K562 treated with DMSO at 1 percent for 12 hours (cell line): ENCODE data around the gene C1orf56. TPM values are rescaled to one million over a fixed set of nuclear protein-coding genes. Genes with fewer than 3 reads are reported as not detected.

Experiments used
- total RNA-seq: library from RNA; unstranded; fragments of 300-600 nt; gene quantifications from 2 replicates; pipeline ENCODE4 v1.2.3, GENCODE V29; 2022; ENCODE audit not compliant: insufficient read depth

The C1orf56 gene, protein sequence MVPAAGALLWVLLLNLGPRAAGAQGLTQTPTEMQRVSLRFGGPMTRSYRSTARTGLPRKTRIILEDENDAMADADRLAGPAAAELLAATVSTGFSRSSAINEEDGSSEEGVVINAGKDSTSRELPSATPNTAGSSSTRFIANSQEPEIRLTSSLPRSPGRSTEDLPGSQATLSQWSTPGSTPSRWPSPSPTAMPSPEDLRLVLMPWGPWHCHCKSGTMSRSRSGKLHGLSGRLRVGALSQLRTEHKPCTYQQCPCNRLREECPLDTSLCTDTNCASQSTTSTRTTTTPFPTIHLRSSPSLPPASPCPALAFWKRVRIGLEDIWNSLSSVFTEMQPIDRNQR
- total RNA-seq: 2.7 and 4.8 TPM in 2 replicates

GRCh38 chr1:151047591-151047924, at the start of gene C1orf56:
TSS of gene C1orf56 (plus strand) at chr1:151047751. CDS start at chr1:151047848, 97 bp downstream.

GRCh38 chr1:151006327-151007052, 41.1 kb upstream of the C1orf56 start, which contains the start of gene MINDY1:
TSS of gene MINDY1 (minus strand) at chr1:151006902. CDS start at chr1:151002617, 4,285 bp downstream.

GRCh38 chr1:151008244-151009205, 39.0 kb upstream of the C1orf56 start, which contains the start of gene PRUNE1:
TSS of gene PRUNE1 (plus strand) at chr1:151008449. CDS start at chr1:151008633, 184 bp downstream.

GRCh38 chr1:151036356-151036755, 11.2 kb upstream of the C1orf56 start, which contains the start of gene BNIPL:
TSS of gene BNIPL (plus strand) at chr1:151036586. CDS start at chr1:151036726, 140 bp downstream.

DNA sequence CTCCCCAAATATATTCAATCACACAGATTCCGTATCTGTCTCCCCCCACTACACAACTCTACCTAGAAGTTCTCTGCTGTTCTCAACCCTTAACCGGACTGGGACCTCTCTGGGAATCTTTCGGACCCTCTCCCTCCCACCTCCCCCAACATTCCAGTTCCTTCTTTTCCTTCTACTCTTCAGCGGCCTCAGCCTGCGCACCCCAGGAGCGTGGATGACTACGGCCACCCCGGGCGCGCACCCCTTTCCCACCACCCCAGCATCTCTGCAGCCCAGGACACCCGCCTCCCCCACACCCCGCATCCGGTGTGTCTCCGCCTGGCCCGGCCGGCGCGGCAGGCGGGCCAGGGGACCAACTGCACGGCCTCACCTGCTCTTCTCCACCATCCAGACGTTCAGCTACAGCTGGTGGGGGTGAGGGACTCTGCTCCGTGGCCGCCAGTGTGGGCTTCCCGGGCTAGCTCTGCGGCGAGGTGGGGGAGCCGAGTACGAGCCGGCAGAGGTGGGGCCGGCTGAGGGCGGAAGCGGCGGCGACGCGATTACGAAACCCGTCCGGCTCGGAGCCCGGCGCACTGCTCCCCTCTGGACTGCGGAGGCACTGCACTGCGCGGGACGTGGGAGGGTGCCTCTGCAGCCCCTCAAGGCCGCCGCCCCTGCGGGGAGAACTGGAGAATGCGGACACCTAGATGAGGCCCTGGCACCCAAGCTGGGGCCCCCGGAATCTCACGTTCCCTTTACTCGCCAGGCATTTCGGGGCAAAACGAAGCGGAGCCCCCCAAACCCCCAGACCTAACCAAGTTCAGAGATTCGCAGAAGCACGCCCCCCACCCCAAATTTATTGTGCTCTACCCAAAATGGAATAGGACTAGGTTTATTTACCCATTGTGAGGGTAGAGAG, 11.8 kb downstream of the C1orf56 start, which contains the start of gene CDC42SE1:
Gene CDC42SE1, minus strand, starts transcription at position 514 of the 898 bp plus-strand sequence. CDS start 3,892 bp downstream, outside the sequence.

DNA sequence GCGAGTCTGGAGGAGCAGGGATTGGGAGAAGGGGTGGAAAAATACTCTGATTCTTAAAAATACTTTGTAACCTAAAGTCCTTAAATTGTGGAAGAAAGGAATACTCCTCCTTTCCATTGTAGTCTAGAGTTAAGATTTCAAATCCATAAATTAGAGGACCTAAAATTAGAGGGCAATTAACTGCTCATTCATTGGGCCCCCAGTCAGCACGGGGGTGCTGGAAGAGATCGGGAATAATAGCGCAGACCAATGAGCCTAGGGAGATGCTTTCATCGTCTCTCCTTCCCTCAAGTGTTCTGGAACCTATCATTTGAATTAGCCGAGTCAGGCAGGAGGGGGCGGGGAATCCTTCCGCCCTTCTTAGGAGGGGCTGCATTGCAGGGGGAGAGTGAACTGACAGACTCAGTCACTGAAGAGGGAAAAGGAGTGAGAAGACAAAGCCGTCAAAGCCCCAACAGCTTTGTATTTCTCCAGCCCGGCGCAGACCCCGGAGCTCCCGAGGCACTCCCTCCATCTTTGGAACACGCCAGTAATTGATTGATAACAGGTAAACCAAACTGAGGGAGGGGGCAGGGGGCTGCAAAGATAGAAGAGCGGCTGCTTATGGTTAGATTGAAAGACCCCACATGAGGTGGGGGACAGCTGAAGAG, 12.6 kb downstream of the C1orf56 start, which contains the start of gene MLLT11:
Gene MLLT11, plus strand, starts transcription at position 391 of the 650 bp plus-strand sequence. CDS start 6,828 bp downstream, outside the sequence.

DNA sequence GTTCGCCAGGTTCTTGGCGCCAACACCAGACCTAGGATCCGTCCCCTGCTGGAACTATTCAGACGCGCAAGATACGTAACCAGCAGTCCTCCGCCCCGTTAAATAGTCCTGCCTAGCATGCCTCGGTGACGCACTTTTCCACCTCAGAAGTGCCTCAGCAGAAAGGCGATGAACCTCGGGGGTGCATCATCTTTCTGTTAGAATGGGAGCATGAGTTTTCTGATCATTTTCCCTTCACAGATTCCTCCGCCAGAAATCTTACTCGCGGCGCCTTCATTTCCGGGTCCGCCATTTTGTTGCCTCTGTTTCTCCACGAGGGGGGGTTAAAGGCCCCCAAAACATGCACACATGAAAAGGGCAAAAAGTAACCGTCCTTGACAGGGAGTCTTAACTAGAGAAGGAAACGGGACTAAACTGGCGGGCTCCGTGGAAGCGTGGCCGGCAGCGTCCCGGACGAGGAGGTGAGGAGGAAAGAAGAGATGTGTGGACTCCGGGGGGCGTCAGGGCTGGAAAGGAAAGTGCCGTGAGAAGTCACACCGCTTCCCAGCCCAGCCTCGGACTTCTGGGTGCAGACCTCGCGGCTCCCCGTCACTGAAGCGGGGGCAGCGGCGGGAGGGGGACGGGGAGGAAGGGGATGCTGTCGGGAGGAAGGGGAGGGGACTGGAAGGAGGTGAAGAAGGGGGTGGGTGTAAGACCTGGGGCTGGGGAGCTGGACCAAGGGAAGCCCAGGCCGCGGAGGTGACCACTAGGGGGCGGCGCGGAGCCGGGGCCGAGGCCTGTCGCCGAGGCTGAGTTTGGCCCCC, 23.1 kb downstream of the C1orf56 start, which contains the start of gene GABPB2:
Gene GABPB2, plus strand, starts transcription at position 288 of the 803 bp plus-strand sequence. CDS start 17,429 bp downstream, outside the sequence.

Other genes with a start within 250 kb of the C1orf56 start
- gene CTSK, start 239.5 kb upstream of the C1orf56 start, total RNA-seq: 4.5 and 11.5 TPM in 2 replicates
- 8.4 and 35.1 TPM in 2 replicates for gene ARNT, start 171.2 kb upstream of the C1orf56 start, total RNA-seq
- not detected in 2 replicates for gene CTXND2, start 160.6 kb upstream of the C1orf56 start, total RNA-seq
- 15.8 and 26.4 TPM in 2 replicates for gene SETDB1, start 121.4 kb upstream of the C1orf56 start, total RNA-seq
- 129 and 225 TPM in 2 replicates for gene CERS2, start 72.9 kb upstream of the C1orf56 start, total RNA-seq
- 1.9 and 9.1 TPM in 2 replicates for gene ANXA9, start 65.5 kb upstream of the C1orf56 start, total RNA-seq
- gene MINDY1, start 40.8 kb upstream of the C1orf56 start, total RNA-seq: 5.7 and 18.8 TPM in 2 replicates
- 12.8 and 32.1 TPM in 2 replicates for gene PRUNE1, start 39.3 kb upstream of the C1orf56 start, total RNA-seq
- 1.4 and 3.2 TPM in 2 replicates for gene BNIPL, start 11.2 kb upstream of the C1orf56 start, total RNA-seq
- 30.9 and 78.5 TPM in 2 replicates for gene CDC42SE1, start 11.9 kb downstream of the C1orf56 start, total RNA-seq
- 5.1 and 9.4 TPM in 2 replicates for gene MLLT11, start 12.6 kb downstream of the C1orf56 start, total RNA-seq
- gene GABPB2, start 23.0 kb downstream of the C1orf56 start, total RNA-seq: 0.97 and 7.5 TPM in 2 replicates
- 5.3 and 7.6 TPM in 2 replicates for gene SEMA6C, start 98.9 kb downstream of the C1orf56 start, total RNA-seq
- not detected in 2 replicates for gene TNFAIP8L2, start 108.9 kb downstream of the C1orf56 start, total RNA-seq
- 2.3 and 4.8 TPM in 2 replicates for gene LYSMD1, start 118.2 kb downstream of the C1orf56 start, total RNA-seq
- gene SCNM1, start 118.4 kb downstream of the C1orf56 start, total RNA-seq: 56.7 and 62.1 TPM in 2 replicates
- gene TMOD4, start 128.2 kb downstream of the C1orf56 start, total RNA-seq: not detected in 2 replicates
- gene VPS72, start 142.4 kb downstream of the C1orf56 start, total RNA-seq: 74.3 and 74.9 TPM in 2 replicates
- gene PIP5K1A, start 150.8 kb downstream of the C1orf56 start, total RNA-seq: 8.2 and 26.4 TPM in 2 replicates
- gene PSMD4, start 207.0 kb downstream of the C1orf56 start, total RNA-seq: 300 and 354 TPM in 2 replicates
- 19.6 and 35.6 TPM in 2 replicates for gene ZNF687, start 234.5 kb downstream of the C1orf56 start, total RNA-seq